Endothelial cell of coronary artery (primary cell): ENCODE results near the gene CD1C. TPM values are rescaled to one million over a fixed set of nuclear protein-coding genes. Genes with fewer than 3 reads are reported as not detected.

Experiments used
- total RNA-seq: library from RNA; depleted of rRNA; stranded (reverse); fragments of >200 nt; gene quantifications from 2 replicates; pipeline ENCODE4 v1.2.3, GENCODE V29; 2014

The CD1C gene
- total RNA-seq, result not detected in 2 replicates

GRCh38 chr1:158289811-158290210 is at the start of gene CD1C:
TSS of gene CD1C (plus strand) at chr1:158289923. CDS start at chr1:158290065, 142 bp downstream.

GRCh38 chr1:158331481-158332150 is 41.9 kb downstream of the CD1C start, which contains the start of gene CD1B:
TSS of gene CD1B (minus strand) at chr1:158331531. CDS start at chr1:158331423, 108 bp downstream.

Other genes with a start within 250 kb of the CD1C start
- 0.09 TPM in 1 of 2 replicates, not detected in the other for gene CD1D, start 109.0 kb upstream of the CD1C start, total RNA-seq
- not detected in 2 replicates for gene CD1A, start 35.5 kb upstream of the CD1C start, total RNA-seq
- not detected in 2 replicates for gene CD1B, start 41.6 kb downstream of the CD1C start, total RNA-seq
- gene CD1E, start 64.0 kb downstream of the CD1C start, total RNA-seq, result not detected in 2 replicates
- gene OR10T2, start 109.5 kb downstream of the CD1C start, total RNA-seq, result not detected in 2 replicates
- gene OR10K2, start 136.3 kb downstream of the CD1C start, total RNA-seq, result not detected in 2 replicates
- gene OR10K1, start 171.9 kb downstream of the CD1C start, total RNA-seq, result not detected in 2 replicates
- not detected in 2 replicates for gene OR10R2, start 182.3 kb downstream of the CD1C start, total RNA-seq